Activated T-helper 1 cell treated with anti-CD3 and anti-CD28 coated beads, Interleukin-2, amount 50 U/mL, for 16 hours (primary cell): ENCODE results near the gene ELMO1.

Experiments used
- DNase-seq, 2 donors: peaks; one replicate each; pipeline ENCODE4 v3.0.0-alpha.2; 2020; ENCODE audit warnings: low read depth in 1 of 2, low spot score in 1 of 2

ELMO1 gene

GRCh38 chr7:37281368-37282092, 167.1 kb downstream of the ELMO1 start:
- no peak for DNase-seq

- no peak for DNase-seq
Measured at GRCh38 chr7:37277513-37277912, 171.2 kb downstream of the ELMO1 start.

GRCh38 chr7:37275078-37275710, 173.5 kb downstream of the ELMO1 start:
- no peak for DNase-seq

GRCh38 chr7:37273891-37274290, 174.8 kb downstream of the ELMO1 start:
- no peak for DNase-seq

- no peak for DNase-seq
Measured at GRCh38 chr7:37269711-37270508, 178.8 kb downstream of the ELMO1 start.

GRCh38 chr7:37267251-37267650, 181.4 kb downstream of the ELMO1 start:
- DNase-seq: no peak

GRCh38 chr7:37265876-37266275, 182.8 kb downstream of the ELMO1 start:
- no peak for DNase-seq

GRCh38 chr7:37265006-37265405, 183.7 kb downstream of the ELMO1 start:
- DNase-seq: no peak

- no peak for DNase-seq
Measured at GRCh38 chr7:37262181-37262580, 186.5 kb downstream of the ELMO1 start.

- DNase-seq: no peak
Measured at GRCh38 chr7:37259319-37259821, 189.3 kb downstream of the ELMO1 start.

GRCh38 chr7:37256631-37257030, 192.0 kb downstream of the ELMO1 start:
- no peak for DNase-seq

- no peak for DNase-seq
Measured at GRCh38 chr7:37255327-37255944, 193.2 kb downstream of the ELMO1 start.

- no peak for DNase-seq
Measured at GRCh38 chr7:37251222-37251621, 197.4 kb downstream of the ELMO1 start.

GRCh38 chr7:37249240-37249639, 199.4 kb downstream of the ELMO1 start:
- DNase-seq: no peak

- no peak for DNase-seq
Measured at GRCh38 chr7:37248396-37248861, 200.2 kb downstream of the ELMO1 start.

- DNase-seq: no peak
Measured at GRCh38 chr7:37247861-37248260, 200.8 kb downstream of the ELMO1 start.

- no peak for DNase-seq
Measured at GRCh38 chr7:37245590-37245989, 203.1 kb downstream of the ELMO1 start.

GRCh38 chr7:37236906-37237305, 211.8 kb downstream of the ELMO1 start:
- DNase-seq: no peak

GRCh38 chr7:37235813-37236212, 212.9 kb downstream of the ELMO1 start:
- DNase-seq: no peak

- DNase-seq: no peak
Measured at GRCh38 chr7:37234928-37235327, 213.7 kb downstream of the ELMO1 start.

- DNase-seq: no peak
Measured at GRCh38 chr7:37234334-37234733, 214.3 kb downstream of the ELMO1 start.
